Measurements from ENCODE around the gene GFRA1.

DNA sequence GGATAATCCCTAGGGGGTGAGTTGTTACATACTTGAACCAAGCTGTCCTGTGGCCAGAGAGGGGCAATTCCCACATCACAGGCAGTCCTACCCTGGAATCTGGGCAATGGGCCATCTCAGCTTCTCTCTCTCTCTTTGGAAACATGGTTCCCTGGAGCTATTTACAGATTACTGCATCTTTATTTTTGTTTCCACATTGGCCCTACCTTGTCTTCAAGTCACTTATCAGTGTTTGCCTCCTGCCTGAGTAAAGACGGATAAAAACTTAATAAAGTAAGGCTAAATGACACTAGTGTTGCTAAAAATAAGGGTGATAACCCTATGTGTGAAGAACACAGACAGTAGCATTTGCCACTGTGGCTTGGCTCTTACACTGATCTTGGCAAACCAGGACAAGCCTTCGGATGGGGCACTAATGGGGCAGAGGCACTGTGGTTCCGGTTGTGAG is 228.2 kb downstream of the GFRA1 start:
- TF ChIP-seq, protein P1, sequence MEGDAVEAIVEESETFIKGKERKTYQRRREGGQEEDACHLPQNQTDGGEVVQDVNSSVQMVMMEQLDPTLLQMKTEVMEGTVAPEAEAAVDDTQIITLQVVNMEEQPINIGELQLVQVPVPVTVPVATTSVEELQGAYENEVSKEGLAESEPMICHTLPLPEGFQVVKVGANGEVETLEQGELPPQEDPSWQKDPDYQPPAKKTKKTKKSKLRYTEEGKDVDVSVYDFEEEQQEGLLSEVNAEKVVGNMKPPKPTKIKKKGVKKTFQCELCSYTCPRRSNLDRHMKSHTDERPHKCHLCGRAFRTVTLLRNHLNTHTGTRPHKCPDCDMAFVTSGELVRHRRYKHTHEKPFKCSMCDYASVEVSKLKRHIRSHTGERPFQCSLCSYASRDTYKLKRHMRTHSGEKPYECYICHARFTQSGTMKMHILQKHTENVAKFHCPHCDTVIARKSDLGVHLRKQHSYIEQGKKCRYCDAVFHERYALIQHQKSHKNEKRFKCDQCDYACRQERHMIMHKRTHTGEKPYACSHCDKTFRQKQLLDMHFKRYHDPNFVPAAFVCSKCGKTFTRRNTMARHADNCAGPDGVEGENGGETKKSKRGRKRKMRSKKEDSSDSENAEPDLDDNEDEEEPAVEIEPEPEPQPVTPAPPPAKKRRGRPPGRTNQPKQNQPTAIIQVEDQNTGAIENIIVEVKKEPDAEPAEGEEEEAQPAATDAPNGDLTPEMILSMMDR (IDR thresholded peaks at IDR 0.05) = no peak
- TF ChIP-seq POLR2A (IDR thresholded peaks at IDR 0.05; ENCODE audit: low read length) (no peak), HDAC2 (IDR thresholded peaks at IDR 0.05) (no peak), JUN (IDR thresholded peaks at IDR 0.05) (no peak), RNF2 (IDR thresholded peaks at IDR 0.05; ENCODE audit: borderline replicate concordance, low read depth) (no peak), GATA3 (IDR thresholded peaks at IDR 0.05; ENCODE audit: borderline replicate concordance) (no peak), EP300 (IDR thresholded peaks at IDR 0.05) (no peak)
- TF ChIP-seq, protein P2, sequence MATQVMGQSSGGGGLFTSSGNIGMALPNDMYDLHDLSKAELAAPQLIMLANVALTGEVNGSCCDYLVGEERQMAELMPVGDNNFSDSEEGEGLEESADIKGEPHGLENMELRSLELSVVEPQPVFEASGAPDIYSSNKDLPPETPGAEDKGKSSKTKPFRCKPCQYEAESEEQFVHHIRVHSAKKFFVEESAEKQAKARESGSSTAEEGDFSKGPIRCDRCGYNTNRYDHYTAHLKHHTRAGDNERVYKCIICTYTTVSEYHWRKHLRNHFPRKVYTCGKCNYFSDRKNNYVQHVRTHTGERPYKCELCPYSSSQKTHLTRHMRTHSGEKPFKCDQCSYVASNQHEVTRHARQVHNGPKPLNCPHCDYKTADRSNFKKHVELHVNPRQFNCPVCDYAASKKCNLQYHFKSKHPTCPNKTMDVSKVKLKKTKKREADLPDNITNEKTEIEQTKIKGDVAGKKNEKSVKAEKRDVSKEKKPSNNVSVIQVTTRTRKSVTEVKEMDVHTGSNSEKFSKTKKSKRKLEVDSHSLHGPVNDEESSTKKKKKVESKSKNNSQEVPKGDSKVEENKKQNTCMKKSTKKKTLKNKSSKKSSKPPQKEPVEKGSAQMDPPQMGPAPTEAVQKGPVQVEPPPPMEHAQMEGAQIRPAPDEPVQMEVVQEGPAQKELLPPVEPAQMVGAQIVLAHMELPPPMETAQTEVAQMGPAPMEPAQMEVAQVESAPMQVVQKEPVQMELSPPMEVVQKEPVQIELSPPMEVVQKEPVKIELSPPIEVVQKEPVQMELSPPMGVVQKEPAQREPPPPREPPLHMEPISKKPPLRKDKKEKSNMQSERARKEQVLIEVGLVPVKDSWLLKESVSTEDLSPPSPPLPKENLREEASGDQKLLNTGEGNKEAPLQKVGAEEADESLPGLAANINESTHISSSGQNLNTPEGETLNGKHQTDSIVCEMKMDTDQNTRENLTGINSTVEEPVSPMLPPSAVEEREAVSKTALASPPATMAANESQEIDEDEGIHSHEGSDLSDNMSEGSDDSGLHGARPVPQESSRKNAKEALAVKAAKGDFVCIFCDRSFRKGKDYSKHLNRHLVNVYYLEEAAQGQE (IDR thresholded peaks at IDR 0.05) = no peak
